AG04449 (cell line): Measurements from ENCODE around the gene SDR42E1.

Source experiments
- CTCF ChIA-PET: fragments of 350-600 bp; formaldehyde crosslinking; extraction: SDS; loops from one replicate; lab custom pipeline; 2021; ENCODE audit warnings: antibody characterized with exemption; lab: Yijun Ruan, JAX
- POLR2A ChIA-PET: fragments of 400-600, 350-600 bp; formaldehyde crosslinking; extraction: SDS; loops from one replicate; lab custom pipeline; 2020; ENCODE audit warnings: antibody characterized with exemption, inconsistent platforms; lab: Yijun Ruan, JAX
- DNase-seq: peaks from one replicate; pipeline ENCODE4 v3.0.0-alpha.2; 2010; ENCODE audit warnings: low read depth, low spot score
- H3K4me3 ChIP-seq: 2 replicates; pipeline ENCODE4 v1.5.1; 2011; ENCODE audit warnings: low read depth, mild to moderate bottlenecking, control low read depth, low read length
- CTCF ChIP-seq: IDR thresholded peaks from one replicate; pipeline ENCODE4 v1.5.1; 2011; ENCODE audit warnings: mild to moderate bottlenecking, moderate library complexity, low read length, control low read depth, inconsistent platforms; ENCODE audit not compliant: insufficient read depth; ENCODE audit errors: missing control alignments

SDR42E1 gene

GRCh38 chr16:82047374-82047773 lies 36.1 kb upstream of the SDR42E1 start:
- ChIA-PET CTCF (interaction anchor here (0.7 to 1.1 kb wide), 2 partner anchors 11 to 14 kb away, joined by 3 read pairs; no protein-coding TSS in a partner anchor), POLR2A (no interaction called here)
- no peak for DNase-seq
- H3K4me3 ChIP-seq = no peak overlapping the region
- no peak for TF ChIP-seq CTCF

GRCh38 chr16:82046941-82047340 lies 35.7 kb upstream of the SDR42E1 start:
- ChIA-PET POLR2A (no interaction called here), CTCF (interaction anchor here (0.7 to 1.2 kb wide), 3 partner anchors 10 to 184 kb away, joined by 3 read pairs; no protein-coding TSS in a partner anchor)
- DNase-seq = no peak
- TF ChIP-seq CTCF = no peak
- H3K4me3 ChIP-seq = no peak overlapping the region

- ChIA-PET CTCF (interaction anchor here (1.1 to 1.2 kb wide), 2 partner anchors 10 to 184 kb away, joined by 3 read pairs; no protein-coding TSS in a partner anchor), POLR2A (no interaction called here)
- DNase-seq = no peak
- H3K4me3 ChIP-seq = no peak overlapping the region
- TF ChIP-seq CTCF = no peak
These were observed 35.3 kb upstream of the SDR42E1 start for GRCh38 chr16:82046541-82046940.

GRCh38 chr16:82045465-82045864 lies 34.2 kb upstream of the SDR42E1 start:
- no peak overlapping the region for H3K4me3 ChIP-seq
- ChIA-PET CTCF (interaction anchor here (0.7 to 1.3 kb wide), 2 partner anchors 17 to 186 kb away, joined by 6 to 8 read pairs; no protein-coding TSS in a partner anchor), POLR2A (no interaction called here)
- TF ChIP-seq CTCF = no peak
- no peak for DNase-seq

GRCh38 chr16:82044585-82044911 lies 33.3 kb upstream of the SDR42E1 start:
- DNase-seq = no peak
- H3K4me3 ChIP-seq = no peak overlapping the region
- no peak for TF ChIP-seq CTCF
- POLR2A ChIA-PET = no interaction called here
- CTCF ChIA-PET = interaction anchor here (0.9 to 1.0 kb wide), 2 partner anchors 12 to 17 kb away, joined by 4 read pairs; no protein-coding TSS in a partner anchor

GRCh38 chr16:82043680-82044584 lies 32.7 kb upstream of the SDR42E1 start:
- CTCF ChIA-PET = interaction anchor here (0.9 to 1.0 kb wide), 2 partner anchors 12 to 17 kb away, joined by 4 read pairs; no protein-coding TSS in a partner anchor
- POLR2A ChIA-PET = interaction anchor here (0.6 kb wide), 1 partner anchor 1587 kb away, joined by 3 read pairs; no protein-coding TSS in a partner anchor
- H3K4me3 ChIP-seq = no peak overlapping the region
- no peak for TF ChIP-seq CTCF
- peak; percentile 66 for DNase-seq
